GM10266 (cell line): Measurements from ENCODE around the gene CACNA1D.

Experiments
- DNase-seq: peaks from one replicate; pipeline ENCODE4 v3.0.0; 2012; ENCODE audit errors: extremely low spot score
- CTCF ChIP-seq: IDR thresholded peaks from 2 replicates; pipeline ENCODE4 v1.5.1; 2012; ENCODE audit warnings: mild to moderate bottlenecking, low read depth; ENCODE audit not compliant: control insufficient read depth, insufficient read depth; ENCODE audit errors: missing control alignments

CACNA1D gene

GRCh38 chr3:53665608-53666425 is 171.4 kb downstream of the CACNA1D start:
- TF ChIP-seq CTCF = no peak
- DNase-seq = no peak

- DNase-seq = peak; percentile 22
- peak; percentile 20 for TF ChIP-seq CTCF
These were observed 174.5 kb downstream of the CACNA1D start for GRCh38 chr3:53668872-53669271.

- DNase-seq = no peak
- no peak for TF ChIP-seq CTCF
These were observed 176.3 kb downstream of the CACNA1D start for GRCh38 chr3:53670721-53671120.

- no peak for TF ChIP-seq CTCF
- DNase-seq = no peak
These were observed 177.0 kb downstream of the CACNA1D start for GRCh38 chr3:53671192-53671960.

- no peak for DNase-seq
- no peak for TF ChIP-seq CTCF
These were observed 177.5 kb downstream of the CACNA1D start for GRCh38 chr3:53671961-53672299.

GRCh38 chr3:53672981-53673380 is 178.6 kb downstream of the CACNA1D start:
- TF ChIP-seq CTCF = no peak
- no peak for DNase-seq
